Measurements from ENCODE around the gene NUDT1. TPM values are rescaled to one million over a fixed set of nuclear protein-coding genes. Genes with fewer than 3 reads are reported as not detected.

Gene NUDT1
- total and polyA plus RNA-seq, 2 donors (not counting 3 experiments of a cell fraction or from before 2014, with no cell fraction given) = 23.9 to 25.9 TPM

DNA sequence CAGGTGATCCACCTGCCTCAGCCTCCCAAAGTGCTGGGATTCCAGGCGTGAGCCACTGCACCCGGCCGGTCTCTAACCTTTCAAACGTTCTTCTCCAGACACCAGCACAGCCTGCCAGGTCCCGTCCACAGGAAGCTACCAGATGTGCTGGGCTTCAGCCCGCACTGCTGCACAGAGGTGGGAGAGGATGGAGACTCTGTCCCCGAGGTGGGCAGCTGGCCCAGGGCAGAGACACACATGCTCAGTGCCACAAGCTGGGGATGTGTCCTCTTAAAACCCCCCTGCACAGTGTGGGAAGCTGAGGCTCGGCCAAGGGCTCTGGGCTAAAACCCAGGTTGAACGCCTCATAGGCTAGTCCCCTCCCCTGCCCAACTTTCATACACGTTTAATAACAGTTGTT is 9.4 kb downstream of the NUDT1 start:
- Histone ChIP-seq H3K9me1 (replicated peaks; ENCODE audit: control insufficient read depth, extremely low read depth, insufficient read depth, low read length) (no peaks in the 10 kb centered on the region), H3K27ac (ENCODE audit: insufficient read depth, low read depth, low read length) (no peak overlapping the region), H3K79me2 (ENCODE audit: control insufficient read depth, insufficient read depth, low read length) (no peaks in the 10 kb centered on the region), H3K4me2 (ENCODE audit: insufficient read depth, low read length) (no peak overlapping the region), H3K36me3 (ENCODE audit: control insufficient read depth in 2 of 2, extremely low read depth in 1 of 2, insufficient read depth in 2 of 2, low read length in 2 of 2) (peaks cover 0 to 4% of the 10 kb centered on the region in 2 experiments), H3K9me3 (replicated peaks; ENCODE audit: control insufficient read depth, insufficient read depth, low read length) (no peaks in the 10 kb centered on the region), H4K20me1 (replicated peaks; ENCODE audit: control insufficient read depth, extremely low read depth, insufficient read depth, low read length) (no peaks in the 10 kb centered on the region), H2AFZ (ENCODE audit: low read depth, low read length) (no peak overlapping the region), H3K4me3 (replicated peaks in 1 of 3; ENCODE audit: insufficient read depth in 1 of 3, low read depth in 1 of 3, low read length in 3 of 3) (no peak overlapping the region), H3K9ac (replicated peaks; ENCODE audit: extremely low read depth, insufficient read depth, low read length) (no peak overlapping the region), H3K27me3 (ENCODE audit: control insufficient read depth in 2 of 2, insufficient read depth in 2 of 2, low read length in 2 of 2) (no peaks in the 10 kb centered on the region), H3K4me1 (ENCODE audit: control insufficient read depth, extremely low read depth, insufficient read depth, low read length) (peaks cover 17% of the 10 kb centered on the region)
- dilution Hi-C loops (cut with MboI; ENCODE audit: extremely low pct_ligation_motif_present, low sequenced_read_pairs) (no loop called here), intact Hi-C loops (cut with micrococcal nuclease) (no loop called here)
- BruUV-seq (replicated peaks) = no TSS peak
- TF ChIP-seq POLR2A (IDR thresholded peaks at IDR 0.05; ENCODE audit: low read depth, low read length) = no peak
- TF ChIP-seq, protein P1, sequence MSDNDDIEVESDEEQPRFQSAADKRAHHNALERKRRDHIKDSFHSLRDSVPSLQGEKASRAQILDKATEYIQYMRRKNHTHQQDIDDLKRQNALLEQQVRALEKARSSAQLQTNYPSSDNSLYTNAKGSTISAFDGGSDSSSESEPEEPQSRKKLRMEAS (IDR thresholded peaks at IDR 0.05; ENCODE audit: insufficient read depth, insufficient read length) = no peak
- TF ChIP-seq GATA2 (IDR thresholded peaks at IDR 0.05; ENCODE audit: insufficient read depth, insufficient read length, low read depth, low read length) = no peak
- TF ChIP-seq POLR2AphosphoS5 (IDR thresholded peaks at IDR 0.05; ENCODE audit: insufficient read depth, low read depth, low read length) = no peak
- TF ChIP-seq FOS (IDR thresholded peaks at IDR 0.05; ENCODE audit: borderline replicate concordance, insufficient read depth, low read length) = no peak
- no peak for TF ChIP-seq JUN (IDR thresholded peaks at IDR 0.05; ENCODE audit: borderline replicate concordance, insufficient read depth, insufficient read length, low read depth)
- TF ChIP-seq, protein P2, sequence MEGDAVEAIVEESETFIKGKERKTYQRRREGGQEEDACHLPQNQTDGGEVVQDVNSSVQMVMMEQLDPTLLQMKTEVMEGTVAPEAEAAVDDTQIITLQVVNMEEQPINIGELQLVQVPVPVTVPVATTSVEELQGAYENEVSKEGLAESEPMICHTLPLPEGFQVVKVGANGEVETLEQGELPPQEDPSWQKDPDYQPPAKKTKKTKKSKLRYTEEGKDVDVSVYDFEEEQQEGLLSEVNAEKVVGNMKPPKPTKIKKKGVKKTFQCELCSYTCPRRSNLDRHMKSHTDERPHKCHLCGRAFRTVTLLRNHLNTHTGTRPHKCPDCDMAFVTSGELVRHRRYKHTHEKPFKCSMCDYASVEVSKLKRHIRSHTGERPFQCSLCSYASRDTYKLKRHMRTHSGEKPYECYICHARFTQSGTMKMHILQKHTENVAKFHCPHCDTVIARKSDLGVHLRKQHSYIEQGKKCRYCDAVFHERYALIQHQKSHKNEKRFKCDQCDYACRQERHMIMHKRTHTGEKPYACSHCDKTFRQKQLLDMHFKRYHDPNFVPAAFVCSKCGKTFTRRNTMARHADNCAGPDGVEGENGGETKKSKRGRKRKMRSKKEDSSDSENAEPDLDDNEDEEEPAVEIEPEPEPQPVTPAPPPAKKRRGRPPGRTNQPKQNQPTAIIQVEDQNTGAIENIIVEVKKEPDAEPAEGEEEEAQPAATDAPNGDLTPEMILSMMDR (IDR thresholded peaks at IDR 0.05; ENCODE audit: extremely low read depth in 1 of 2, insufficient read depth in 1 of 2, low read depth in 1 of 2, low read length in 2 of 2) = no peak
- no peak for TF ChIP-seq MYC (IDR thresholded peaks at IDR 0.05; ENCODE audit: low read depth, low read length)
- TF ChIP-seq EZH2 (IDR thresholded peaks at IDR 0.05; ENCODE audit: borderline replicate concordance, low read depth, low read length, severe bottlenecking) = no peak
- no peak for DNase-seq (ENCODE audit: low read depth, low spot score)
- no peak for FAIRE-seq
- ChIA-PET CTCF (interaction anchor here (4.4 kb wide), 1 partner anchor 97 kb away, joined by 69 read pairs; no protein-coding TSS in a partner anchor), POLR2A (no interaction called here)

Data from endothelial cell of umbilical vein (primary cell).